Endometrium (tissue), 2 donors: ENCODE data around the gene DSCAM.

Experiments used
- FAIRE-seq: peaks from 2 replicates; lab custom pipeline; 2012; peaks lifted over from hg19 to GRCh38; lab: Jason Lieb, UNC
- donor health status: control.
- donor health status: control.

DSCAM gene

DNA sequence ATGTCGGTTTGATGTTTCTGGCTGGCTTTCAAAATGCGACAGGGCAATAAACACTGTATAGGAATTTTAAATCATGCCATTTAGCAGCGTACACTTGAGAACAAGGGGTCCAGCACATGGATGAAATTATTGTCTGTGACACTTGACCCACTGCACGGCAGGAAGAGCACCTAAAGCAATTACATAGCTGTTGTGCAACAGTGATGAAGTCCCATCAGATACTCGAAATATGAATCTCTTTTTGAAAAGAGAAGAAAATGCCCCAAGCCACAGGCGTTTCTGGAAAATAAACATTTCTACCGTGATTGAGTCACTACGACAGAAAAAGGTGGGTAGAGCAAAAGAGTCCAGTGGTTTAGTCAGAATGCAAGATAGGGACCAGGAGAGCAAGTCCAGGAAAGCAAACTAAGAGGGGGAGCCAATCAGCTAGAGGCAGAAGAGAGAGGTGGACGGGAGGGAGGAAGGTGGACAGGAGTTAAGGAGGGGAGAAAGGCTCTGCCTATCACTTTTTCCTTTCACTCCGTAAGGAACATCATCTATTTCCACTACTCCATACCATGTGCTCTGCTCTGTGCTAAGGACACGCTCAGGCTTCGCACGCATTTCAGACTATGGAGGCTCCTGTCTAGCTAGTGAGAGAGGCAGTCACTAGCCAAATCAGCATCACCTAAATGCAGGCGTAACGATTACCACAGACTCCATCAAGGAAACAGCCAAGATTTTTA is 6.4 kb downstream of the DSCAM start:
- FAIRE-seq: no peak

DNA sequence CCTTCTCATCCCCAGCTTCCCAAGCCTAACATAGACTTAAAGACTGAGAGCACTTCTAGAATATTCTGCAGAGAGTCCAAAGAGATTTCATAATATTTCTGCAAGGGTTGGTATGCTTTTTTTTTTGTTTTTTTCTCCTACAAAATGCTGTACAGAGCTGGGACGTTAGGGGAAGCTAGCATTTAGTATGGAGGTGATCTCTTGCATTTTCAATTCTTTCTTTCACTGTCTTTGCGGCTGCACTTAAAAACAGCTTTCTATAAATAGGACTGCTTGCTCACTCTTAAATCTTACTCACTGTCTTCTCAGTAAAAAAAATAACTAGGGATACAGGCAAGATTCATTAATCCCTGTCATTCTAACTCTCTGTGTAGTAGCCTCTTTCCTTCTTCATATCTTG is 7.4 kb downstream of the DSCAM start:
- no peak for FAIRE-seq

DNA sequence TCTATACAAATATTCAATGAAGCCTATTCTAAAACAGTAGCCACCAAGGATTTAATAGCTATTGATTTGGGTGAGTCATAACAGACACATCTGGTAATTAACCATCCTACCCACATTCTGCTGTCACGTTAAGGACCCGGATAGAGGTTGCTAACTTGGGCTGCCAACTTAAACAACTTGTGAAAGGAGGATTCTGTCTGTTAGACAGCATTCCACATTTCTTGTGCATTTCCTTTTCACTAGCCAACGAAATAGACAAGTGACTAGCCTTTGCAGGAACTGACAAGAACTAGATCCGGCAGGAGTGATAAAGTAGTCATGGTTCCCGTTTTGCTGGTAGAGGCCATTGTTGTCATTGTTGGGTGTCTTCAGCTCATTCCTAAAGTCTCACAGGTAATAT is 9.5 kb downstream of the DSCAM start:
- FAIRE-seq: no peak

DNA sequence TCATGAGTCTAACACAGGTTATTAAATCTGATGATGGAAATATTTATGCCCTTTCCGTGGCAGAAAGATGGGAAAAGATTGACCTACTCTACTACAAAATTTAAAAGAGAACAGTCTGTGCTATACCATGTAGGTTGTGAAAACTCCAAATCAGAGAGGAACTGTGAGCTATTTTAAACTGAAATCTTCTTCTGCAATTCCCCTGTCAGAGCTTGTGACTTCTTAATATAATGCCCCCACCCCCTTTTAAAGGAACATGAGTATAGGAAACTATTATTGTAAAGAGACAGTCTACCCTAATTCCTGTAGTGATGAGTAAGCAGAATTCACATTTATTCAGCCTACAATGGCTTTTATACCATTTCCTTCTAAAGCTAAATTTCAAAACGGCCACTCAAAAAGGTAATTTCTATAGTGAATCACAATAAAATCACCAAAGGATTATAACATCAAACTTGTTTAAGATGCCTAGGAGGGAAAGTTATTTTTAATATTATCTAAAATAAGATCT is 11.7 kb downstream of the DSCAM start:
- no peak for FAIRE-seq

DNA sequence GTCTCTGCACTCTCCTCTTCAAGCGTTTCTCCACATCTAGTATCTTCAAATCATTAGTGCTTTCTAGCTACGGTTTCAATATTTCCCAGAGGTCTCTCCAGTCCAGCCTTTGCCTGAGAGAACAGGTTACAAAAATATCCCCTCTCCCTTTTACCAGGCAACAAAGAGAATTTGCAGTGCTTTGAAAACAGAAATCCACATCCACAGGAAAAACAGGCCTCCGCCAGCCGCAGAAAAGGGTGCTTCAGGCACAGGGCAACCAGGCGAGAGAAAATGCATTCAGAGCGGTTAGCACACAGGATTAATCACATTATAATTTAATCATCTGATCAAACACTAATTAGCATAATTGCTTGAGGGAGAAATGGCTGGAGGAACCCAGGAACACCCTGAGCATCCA is 13.8 kb downstream of the DSCAM start:
- FAIRE-seq: no peak

DNA sequence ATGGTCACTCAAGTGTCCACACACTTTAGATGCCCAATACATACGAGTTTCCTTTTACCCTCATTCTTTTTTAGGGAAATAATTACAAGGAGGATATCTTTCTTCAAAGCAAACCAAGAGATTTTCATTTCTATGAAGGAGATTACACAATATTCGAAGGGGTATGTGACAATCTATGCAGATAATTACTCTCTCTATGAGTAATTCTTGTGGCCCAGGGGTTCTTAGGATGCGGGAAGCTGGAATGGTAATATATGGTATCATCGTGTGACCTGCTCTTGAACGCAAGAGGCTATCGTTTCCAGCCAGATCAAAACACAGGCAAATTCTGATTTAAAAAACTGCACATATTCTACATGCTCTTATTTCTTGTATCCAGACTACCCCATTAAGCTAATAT is 14.6 kb downstream of the DSCAM start:
- no peak for FAIRE-seq

DNA sequence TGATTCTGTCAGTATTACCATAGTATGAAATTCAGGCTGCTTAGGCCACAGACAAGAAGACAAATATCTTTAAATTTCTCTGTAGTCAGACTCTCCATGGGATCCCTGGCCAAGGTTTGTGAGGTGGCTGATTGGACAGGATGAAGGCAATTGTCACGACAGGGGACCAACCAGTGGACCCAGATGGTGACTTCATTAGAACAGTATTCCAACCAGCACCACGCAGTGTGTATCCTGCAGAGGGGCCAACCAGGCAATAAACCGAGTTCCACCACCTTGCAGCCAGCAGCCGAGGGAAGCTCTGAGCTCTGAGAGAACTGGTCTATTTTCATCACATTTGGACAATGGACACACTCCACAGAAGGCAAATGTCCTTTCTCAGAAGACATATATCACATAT is 16.1 kb downstream of the DSCAM start:
- no peak for FAIRE-seq

DNA sequence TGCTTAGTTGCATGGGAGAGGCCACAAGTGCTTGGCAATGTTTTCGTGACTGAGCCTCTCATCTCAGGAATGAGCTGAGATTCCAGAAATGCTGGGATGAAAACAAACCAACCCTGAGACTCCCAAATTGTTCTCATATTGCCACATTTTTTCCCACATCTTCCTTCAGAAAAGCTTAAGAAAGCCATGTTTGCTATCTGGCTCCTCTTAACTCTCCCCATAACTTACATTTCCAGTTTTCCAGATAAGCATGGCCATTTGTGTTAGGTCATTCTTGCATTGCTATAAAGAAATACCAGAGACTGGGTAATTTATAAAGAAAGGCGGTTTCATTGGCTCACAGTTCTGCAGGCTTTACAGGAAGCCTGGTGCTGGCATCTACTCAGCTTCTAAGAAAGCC is 17.2 kb downstream of the DSCAM start:
- no peak for FAIRE-seq

DNA sequence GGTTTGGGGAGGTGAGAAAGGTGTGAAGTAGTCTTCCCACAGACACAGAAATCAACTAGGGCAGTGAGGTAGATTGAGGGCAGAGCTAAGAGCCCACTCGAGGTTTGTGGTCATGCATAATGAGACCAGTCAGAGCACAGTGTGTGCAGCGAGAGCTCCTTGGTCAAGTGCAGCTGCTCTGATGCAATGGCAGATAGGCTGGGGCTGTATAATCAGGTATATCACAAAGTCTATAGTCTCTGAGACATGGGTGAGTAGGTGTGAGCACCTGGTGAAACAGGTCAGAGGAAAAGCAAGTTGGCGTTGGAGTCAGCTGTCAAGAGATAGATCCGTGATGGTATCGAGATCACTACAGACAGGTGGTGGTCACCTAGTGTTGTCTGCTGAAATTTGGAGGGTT is 17.6 kb downstream of the DSCAM start:
- no peak for FAIRE-seq

DNA sequence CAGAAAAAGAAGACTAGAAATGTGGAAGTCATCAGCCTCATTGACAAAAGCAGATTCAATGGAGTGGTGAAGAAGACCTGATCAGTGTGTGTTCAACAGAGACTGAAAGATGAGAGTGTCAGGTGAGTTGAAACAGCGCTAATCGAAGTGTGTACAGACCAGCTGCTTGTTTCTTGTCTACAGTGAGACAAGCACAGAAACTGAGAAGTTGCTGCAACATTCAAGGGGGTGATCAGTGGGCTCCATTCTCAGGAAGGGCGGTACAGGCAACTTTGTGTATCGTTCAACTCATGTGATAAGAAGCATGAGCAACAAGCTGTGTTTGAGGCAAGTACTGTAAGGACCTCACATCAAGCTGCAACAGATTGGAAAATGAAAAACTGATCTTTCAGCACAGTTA is 19.4 kb downstream of the DSCAM start:
- no peak for FAIRE-seq

DNA sequence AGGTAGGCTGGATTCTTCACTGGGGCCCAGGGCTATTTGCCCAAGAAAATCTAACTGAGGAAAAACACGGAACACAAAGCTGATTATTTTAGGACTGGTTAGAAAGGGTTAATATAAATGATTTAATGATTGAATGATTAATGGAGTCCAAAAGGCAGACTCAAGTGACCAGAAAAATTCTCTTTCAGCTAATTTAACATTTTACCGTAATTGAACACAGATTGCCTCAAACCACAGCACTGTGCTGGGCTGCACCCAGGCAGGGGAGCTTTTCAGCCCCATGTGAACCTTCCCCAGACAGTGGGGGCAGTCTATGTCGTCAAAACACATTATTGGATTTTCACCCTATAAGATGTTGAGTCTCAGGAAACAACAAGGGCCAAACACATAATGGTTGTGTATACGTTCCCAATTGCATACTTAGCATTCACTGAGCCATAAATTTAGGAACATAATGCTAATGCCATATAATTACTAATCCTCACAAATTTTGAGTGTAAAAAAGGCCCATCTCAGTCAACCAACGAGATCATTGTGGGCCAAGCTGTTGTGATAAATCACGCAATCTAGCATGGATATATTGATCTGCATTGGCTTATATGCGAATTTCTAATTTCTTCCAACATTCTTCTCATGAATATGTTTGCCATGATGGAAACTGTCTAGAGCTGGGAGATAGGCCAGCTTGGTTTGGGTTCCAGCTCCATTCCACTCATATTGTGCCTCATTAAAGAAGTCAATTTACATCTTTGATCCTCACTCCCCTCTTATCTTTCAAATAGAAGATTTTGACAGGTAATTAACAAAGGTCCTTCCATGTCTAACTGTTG is 27.7 kb downstream of the DSCAM start:
- FAIRE-seq: no peak

DNA sequence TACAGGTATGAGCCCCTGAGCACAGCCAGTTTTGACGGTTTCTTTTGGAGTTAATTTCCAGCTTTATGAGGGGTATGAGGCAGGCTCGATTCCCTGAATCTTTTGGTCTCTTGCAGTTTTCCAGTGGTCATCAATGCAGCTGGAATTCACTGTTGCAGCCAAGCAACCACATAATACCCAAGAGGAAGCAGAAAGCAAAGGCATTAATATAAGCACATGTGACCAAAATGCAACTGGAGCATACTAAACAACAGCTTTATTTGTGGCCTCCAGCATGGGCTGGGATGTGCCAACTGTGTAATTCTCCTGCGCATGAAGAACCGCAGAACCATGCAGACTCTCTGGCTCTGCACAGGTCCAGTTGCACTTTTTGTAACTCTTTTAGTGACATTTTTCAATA is 33.0 kb downstream of the DSCAM start:
- FAIRE-seq: no peak

DNA sequence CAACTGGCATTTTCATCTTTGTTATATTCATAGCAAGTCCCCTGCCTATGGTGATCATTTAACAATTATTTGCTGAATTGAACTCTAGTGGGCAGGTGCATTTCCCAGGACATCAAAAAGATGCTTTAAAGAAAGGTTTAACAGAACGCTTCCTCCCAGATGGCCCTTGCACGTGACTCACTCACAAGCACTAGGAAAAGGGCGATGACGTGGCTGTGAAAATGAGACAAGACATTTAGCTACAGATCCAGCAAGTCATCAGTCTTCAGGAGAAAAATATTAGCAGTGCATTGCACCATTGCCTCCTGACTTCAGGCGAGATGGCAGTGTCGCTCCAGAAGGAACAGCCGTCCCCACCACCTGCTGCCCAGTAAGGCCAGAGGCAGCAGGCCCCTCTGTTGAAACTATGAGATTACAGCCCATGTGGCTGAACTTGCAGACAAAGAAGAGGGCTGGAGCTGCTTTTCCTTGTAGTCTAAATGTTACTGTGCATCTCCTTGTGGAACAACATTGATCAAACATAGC is 37.2 kb downstream of the DSCAM start:
- FAIRE-seq: no peak

DNA sequence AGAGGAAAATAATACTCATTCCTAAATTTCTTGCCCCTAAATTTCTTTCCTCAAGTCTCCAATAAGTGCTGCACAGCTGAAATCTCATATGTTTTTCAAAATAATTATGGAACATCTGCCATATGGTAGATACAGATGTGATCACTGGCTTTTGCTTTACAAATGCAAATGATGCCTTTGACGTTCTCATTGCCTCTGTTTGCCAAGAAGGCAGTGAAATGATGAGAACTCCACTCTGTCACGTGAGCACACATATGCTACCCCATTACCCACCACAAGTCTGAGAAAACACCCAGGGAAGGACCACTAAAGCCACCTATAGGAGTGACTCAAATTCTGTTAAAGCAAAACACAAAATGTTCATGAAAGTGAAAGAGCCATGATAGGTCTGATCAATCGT is 43.9 kb downstream of the DSCAM start:
- no peak for FAIRE-seq

DNA sequence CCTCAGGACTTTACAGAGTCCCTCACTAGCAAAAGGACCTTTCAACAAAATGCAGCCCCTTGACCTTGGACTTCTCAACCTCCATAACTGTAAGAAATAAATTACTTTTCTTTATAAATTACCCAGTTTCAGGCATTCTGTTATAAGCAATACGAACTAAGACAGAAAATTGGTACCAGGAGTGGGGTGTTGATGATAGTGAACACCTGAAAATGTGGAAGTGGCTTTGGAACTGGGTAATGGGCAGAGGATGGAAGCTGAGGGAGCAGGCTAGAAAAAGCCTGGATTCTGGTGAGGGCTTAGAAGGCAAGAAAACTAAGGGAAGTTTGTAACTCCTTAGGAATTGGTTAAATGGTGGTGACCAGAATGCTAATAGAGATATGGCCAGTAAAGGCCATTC is 46.8 kb downstream of the DSCAM start:
- no peak for FAIRE-seq

DNA sequence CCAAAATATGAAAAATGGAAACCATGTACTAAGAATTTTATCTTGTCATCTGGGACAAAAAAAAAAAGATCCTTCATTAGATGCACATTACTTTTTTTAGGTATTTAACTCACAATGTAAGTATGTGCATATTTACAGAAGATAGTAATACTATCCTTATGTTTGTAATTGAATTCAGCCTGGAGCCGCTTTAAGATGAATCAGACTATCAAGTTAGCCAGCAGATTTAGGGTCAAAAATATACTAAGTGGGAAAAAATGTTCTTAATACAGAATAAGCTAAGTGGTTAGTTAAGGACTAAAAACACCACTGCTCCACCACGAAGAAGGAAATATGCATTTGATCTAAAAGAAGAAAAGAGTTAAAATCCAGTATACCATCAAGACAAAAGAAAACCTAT is 49.1 kb downstream of the DSCAM start:
- no peak for FAIRE-seq

DNA sequence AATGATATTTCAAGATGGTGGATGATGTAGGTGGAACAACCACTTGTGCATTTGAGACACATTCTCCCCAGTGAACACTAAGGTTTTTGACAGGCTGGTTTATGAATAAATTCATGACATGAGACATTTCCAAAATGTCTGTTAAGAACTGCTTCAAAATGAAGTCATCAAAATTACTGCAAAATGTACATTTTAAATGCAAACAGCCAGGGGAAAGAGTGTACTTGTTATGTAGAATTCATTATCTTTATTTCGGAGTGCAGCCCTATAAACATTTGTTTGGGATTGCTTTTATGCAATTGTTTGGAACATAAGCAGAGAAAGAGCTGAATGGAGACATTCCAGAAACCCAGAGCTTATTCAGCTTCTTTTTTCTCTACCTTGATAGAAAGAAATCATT is 49.5 kb downstream of the DSCAM start:
- FAIRE-seq: no peak

DNA sequence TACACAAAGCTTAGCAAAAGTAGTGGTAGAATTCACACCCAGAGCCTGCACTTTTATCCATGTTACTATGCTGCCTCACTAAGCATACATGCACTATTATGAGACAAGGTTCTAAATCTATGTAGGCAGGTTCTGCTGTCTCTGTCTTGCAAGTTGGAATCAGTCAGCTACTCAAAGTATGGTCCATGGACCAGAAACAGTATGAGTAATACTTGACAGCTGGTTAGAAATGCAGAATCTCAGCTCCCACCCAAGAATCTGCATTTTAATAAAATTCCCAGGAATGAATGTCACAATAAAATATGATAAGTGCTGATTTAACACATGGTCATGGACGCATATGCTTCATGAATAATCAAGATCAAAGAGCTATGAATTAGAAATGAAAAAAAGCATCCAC is 50.5 kb downstream of the DSCAM start:
- FAIRE-seq: no peak

DNA sequence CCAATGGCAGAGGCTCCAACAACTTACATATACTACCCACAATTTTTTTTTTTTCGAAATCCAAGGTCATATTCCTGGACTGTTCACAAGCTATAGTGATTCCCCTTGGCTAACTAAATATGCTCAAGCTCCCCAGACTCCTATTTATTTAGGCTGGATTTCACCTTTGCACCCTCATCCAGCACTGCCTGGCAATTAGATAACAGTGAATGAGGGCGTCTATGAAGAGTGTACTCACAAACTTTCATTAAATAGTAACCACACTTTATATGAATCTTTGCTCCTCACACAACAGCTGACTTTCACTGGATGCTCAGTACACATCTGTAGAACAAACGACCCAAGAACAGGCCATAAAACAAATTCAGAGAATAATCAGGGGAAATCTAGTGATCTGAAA is 51.6 kb downstream of the DSCAM start:
- no peak for FAIRE-seq

DNA sequence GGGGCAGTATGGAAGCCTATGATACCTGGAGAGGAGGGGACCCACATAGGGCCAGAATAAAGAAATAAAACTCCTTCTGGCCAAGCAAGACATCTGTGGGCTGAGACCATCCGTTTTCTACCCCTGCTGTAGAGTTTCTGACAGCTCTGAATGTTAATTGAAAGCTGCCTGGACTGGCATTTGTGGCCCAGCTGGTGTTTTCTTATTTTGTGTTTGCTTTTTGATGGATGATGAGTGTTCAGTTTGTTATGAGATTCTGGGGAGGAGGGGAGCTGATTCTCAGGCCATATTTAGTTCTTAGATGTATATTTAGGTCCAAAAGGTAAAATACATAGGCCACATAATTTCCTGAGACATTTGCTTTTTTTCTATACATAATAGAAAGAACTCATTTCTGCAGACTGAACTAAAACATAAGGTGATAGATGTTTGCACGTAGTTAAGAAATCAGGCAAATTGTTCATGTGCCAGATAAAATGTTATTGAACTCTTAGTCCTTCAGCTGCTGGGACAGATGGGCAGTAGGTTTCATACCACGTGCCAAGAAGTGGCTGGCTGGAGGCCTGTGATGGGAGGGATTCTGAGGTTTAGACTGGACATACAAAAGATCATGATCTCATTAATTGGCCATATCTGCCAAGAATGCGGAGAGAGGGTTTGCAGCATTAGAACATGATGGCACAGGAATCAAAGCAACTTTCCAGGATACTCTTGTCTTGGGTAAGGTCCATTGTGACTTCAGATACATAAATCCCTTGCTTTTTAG is 54.1 kb downstream of the DSCAM start:
- no peak for FAIRE-seq

DNA sequence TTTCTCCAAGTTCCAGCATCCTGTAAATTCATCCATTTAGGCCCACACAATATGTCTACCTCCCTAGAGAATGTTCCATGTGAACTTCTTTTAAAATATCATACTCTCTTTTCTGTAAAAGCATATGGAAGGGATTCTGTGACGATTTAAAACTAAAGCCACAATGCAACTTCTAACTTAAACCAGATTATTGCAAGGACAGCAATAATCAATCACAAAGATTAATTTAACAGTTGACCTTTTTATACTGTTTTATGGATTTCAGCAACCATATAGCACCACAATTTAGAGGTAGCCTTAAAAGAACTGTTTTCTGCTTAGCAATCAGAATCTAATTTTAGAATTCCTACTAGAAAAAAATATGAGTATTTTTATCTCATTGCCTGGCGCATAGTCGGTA is 58.3 kb downstream of the DSCAM start:
- FAIRE-seq: no peak

DNA sequence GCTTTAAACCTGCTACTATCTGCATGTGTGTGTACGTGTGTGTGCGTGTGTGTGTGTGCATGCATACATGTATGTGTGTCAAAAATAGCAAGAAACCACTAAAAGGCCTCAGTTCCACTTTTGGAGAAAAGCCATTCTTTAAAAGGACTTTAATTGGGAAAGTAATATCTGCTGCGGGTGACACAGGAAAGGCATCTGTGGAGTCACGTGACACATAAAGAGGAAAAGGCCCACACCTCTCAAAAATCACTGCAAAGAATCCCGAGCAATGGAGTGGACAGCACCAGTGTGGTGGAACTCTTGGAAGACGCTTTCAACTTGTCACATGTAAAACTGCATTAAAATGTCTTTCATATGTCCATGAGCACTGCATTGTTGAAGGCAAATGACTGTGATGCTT is 63.6 kb downstream of the DSCAM start:
- no peak for FAIRE-seq
